B cell (primary cell): ENCODE results near the gene SLAMF6. TPM values are rescaled to one million over a fixed set of nuclear protein-coding genes. Genes with fewer than 3 reads are reported as not detected.
"Not testable (repeated sequence)": the region's sequence is repeated elsewhere in the genome, so short reads cannot be mapped to it uniquely, and the experiment has no call there.

ENCODE experiments used
- ATAC-seq: fragments of 200-7000 bp; cut with Tn5 transposase; one replicate; pipeline ENCODE4 v1.10.0; 2021; ENCODE audit warnings: low read depth, mild to moderate bottlenecking, moderate number of reproducible peaks, moderate library complexity
- CTCF ChIA-PET: fragments of 350-600 bp; sonication (Branson Sonifier 250); formaldehyde crosslinking; loops from one replicate; lab custom pipeline; 2021; ENCODE audit warnings: antibody characterized with exemption, inconsistent platforms; lab: Charles Lee
- POLR2A ChIA-PET: fragments of 350-600 bp; sonication (Branson Sonifier 250); formaldehyde crosslinking; loops from one replicate; lab custom pipeline; 2021; ENCODE audit warnings: antibody characterized with exemption; lab: Charles Lee
- DNase-seq: peaks from one replicate; pipeline ENCODE4 v3.0.0; 2013
- H2AFZ ChIP-seq: 2 replicates; pipeline ENCODE4 v1.6.1; 2012; ENCODE audit warnings: mild to moderate bottlenecking, low read depth, low read length; ENCODE audit not compliant: insufficient read depth, poor library complexity, severe bottlenecking
- H3K27ac ChIP-seq, 2 donors: 1 replicate in 1 of 2; 2 replicates in 1 of 2; pipeline ENCODE4 v1.5.1; 2012 to 2013; ENCODE audit warnings: low read length in 2 of 2, mild to moderate bottlenecking in 2 of 2, moderate library complexity in 1 of 2
- H3K27me3 ChIP-seq, 4 experiments: fragments of 200-600 bp in 1 of 4; sonication (generic) in 1 of 4; replicated peaks in 1 of 4; 1 replicate in 2 of 4; 2 replicates in 2 of 4; pipeline versions ENCODE4 v1.6.1 to v1.7.0; 2013 to 2016; ENCODE audit warnings: low read length in 3 of 4, mild to moderate bottlenecking in 2 of 4, mixed read lengths in 1 of 4, moderate library complexity in 1 of 4; ENCODE audit not compliant: insufficient read depth in 4 of 4, control insufficient read depth in 3 of 4; ENCODE audit errors: control extremely low read depth in 1 of 4
- H3K36me3 ChIP-seq, 2 experiments: replicated peaks in 1 of 2; 1 replicate in 1 of 2; 2 replicates in 1 of 2; pipeline versions ENCODE4 v1.6.1 to v1.7.1; 2013; ENCODE audit warnings: low read length in 1 of 2; ENCODE audit not compliant: insufficient read depth in 2 of 2, control insufficient read depth in 1 of 2; ENCODE audit errors: control extremely low read depth in 1 of 2, extremely low read depth in 1 of 2
- H3K4me1 ChIP-seq, 2 donors: fragments of 200-600 bp in 1 of 2; sonication (generic) in 1 of 2; 1 replicate in 1 of 2; 2 replicates in 1 of 2; pipeline versions ENCODE4 v1.5.1 to v1.6.1; 2013 to 2017; ENCODE audit warnings: low read length in 2 of 2; ENCODE audit not compliant: control insufficient read depth in 2 of 2, insufficient read depth in 2 of 2
- H3K4me2 ChIP-seq: replicated peaks from 2 replicates; pipeline ENCODE3; 2012; ENCODE audit warnings: mild to moderate bottlenecking, low read depth, low read length; ENCODE audit not compliant: poor library complexity, severe bottlenecking
- H3K4me3 ChIP-seq, 5 experiments: fragments of 200-600 bp in 1 of 5; sonication (generic) in 1 of 5; 1 replicate in 3 of 5; 2 replicates in 2 of 5; pipeline versions ENCODE4 v1.5.1 to v1.7.0; 2011 to 2016; ENCODE audit warnings: low read length in 4 of 5, mild to moderate bottlenecking in 4 of 5, low read depth in 2 of 5, control low read depth in 1 of 5, moderate library complexity in 1 of 5; ENCODE audit not compliant: insufficient read depth in 1 of 5; ENCODE audit errors: control extremely low read depth in 1 of 5, extremely low read depth in 1 of 5
- H3K79me2 ChIP-seq: fragments of 200-600 bp; sonication (generic); one replicate; pipeline ENCODE4 v1.6.0; 2016; ENCODE audit warnings: low read length; ENCODE audit not compliant: control insufficient read depth, insufficient read depth
- H3K9ac ChIP-seq: fragments of 200-600 bp; sonication (generic); 2 replicates; pipeline ENCODE4 v1.6.1; 2017; ENCODE audit warnings: mild to moderate bottlenecking, low read length, moderate library complexity
- H3K9me3 ChIP-seq, 3 donors: one replicate each; pipeline versions ENCODE4 v1.6.1 to v1.7.1; 2013; ENCODE audit warnings: low read length in 2 of 3; ENCODE audit not compliant: control insufficient read depth in 2 of 3, insufficient read depth in 1 of 3; ENCODE audit errors: control extremely low read depth in 1 of 3
- H4K20me1 ChIP-seq: 2 replicates; pipeline ENCODE4 v1.6.0; 2012; ENCODE audit warnings: mild to moderate bottlenecking, low read length; ENCODE audit not compliant: insufficient read depth, control insufficient read depth, poor library complexity, severe bottlenecking
- H3K27ac Mint-ChIP-seq: one replicate; pipeline ENCODE4 v1.8.0; 2021; ENCODE audit warnings: mixed read lengths
- H3K27me3 Mint-ChIP-seq: one replicate; pipeline ENCODE4 v1.8.0; 2021; ENCODE audit warnings: mixed read lengths
- H3K4me1 Mint-ChIP-seq: one replicate; pipeline ENCODE4 v1.8.0; 2021; ENCODE audit warnings: mixed read lengths
- H3K4me3 Mint-ChIP-seq: one replicate; pipeline ENCODE4 v1.8.0; 2021; ENCODE audit warnings: mixed read lengths
- H3K9me3 Mint-ChIP-seq: one replicate; pipeline ENCODE4 v1.8.0; 2022; ENCODE audit warnings: mixed read lengths; ENCODE audit not compliant: insufficient read depth
- EZH2 ChIP-seq: IDR thresholded peaks from 2 replicates; pipeline ENCODE4 v1.6.1; 2012; ENCODE audit warnings: borderline replicate concordance, low read depth, mild to moderate bottlenecking, moderate library complexity, low read length; ENCODE audit not compliant: insufficient read depth, poor library complexity, severe bottlenecking
- WGBS: methylation state at CpG from one replicate; pipeline ENCODE4 v1.1.5; 2013; ENCODE audit warnings: missing lambda C conversion rate; ENCODE audit not compliant: insufficient coverage; 5-methylcytosine and 5-hydroxymethylcytosine counted together
- intact Hi-C: fragments of 100-400 bp; cut with micrococcal nuclease; formaldehyde crosslinking; loops from one replicate; pipeline ENCODE4 v1.10.0; 2022
- polyA plus RNA-seq: library from polyadenylated mRNA; depleted of rRNA; stranded (reverse); fragments of >200 nt; gene quantifications from 2 replicates; pipeline ENCODE4 v1.2.3, GENCODE V29; 2012
- total RNA-seq, 2 donors: library from RNA; stranded (reverse); fragments of 120-200 nt in 1 of 2; gene quantifications; 1 replicate in 1 of 2; 2 replicates in 1 of 2; pipeline versions ENCODE4 v1.2.3 to v1.2.4, GENCODE V29; 2013 to 2022
- TF ChIP-seq, protein P1 (sequence below): fragments of 200-600 bp; IDR thresholded peaks from one replicate; pipeline ENCODE4 v1.8.0; 2022; ENCODE audit warnings: antibody characterized with exemption, mild to moderate bottlenecking

SLAMF6 gene
- total and polyA plus RNA-seq, 2 donors (not counting 1 experiment from before 2014, with no cell fraction given): 64.8 to 79.6 TPM

GRCh38 chr1:160519642-160520435 lies 3.2 kb downstream of the SLAMF6 start:
- Histone ChIP-seq H3K4me3 (peak overlapping the region; percentile 14 to 96 (median 67)), H3K9me3 (no peaks in the 10 kb centered on the region), H3K4me2 (peak overlapping the region; percentile 81), H2AFZ (peak overlapping the region; percentile 11), H3K79me2 (peaks cover 87% of the 10 kb centered on the region), H3K36me3 (peaks cover 0 to 16% of the 10 kb centered on the region in 2 experiments), H3K27me3 (no peaks in the 10 kb centered on the region), H3K4me1 (peaks cover 53 to 66% of the 10 kb centered on the region in 2 donors), H3K9ac (peak overlapping the region; percentile 94), H3K27ac (peak overlapping the region; percentile 9 to 91), H4K20me1 (no peaks in the 10 kb centered on the region)
- ChIA-PET CTCF (interaction anchor here (0.8 to 1.5 kb wide), 5 partner anchors 9 to 91 kb away, joined by 3 to 6 read pairs (median 6); no protein-coding TSS in a partner anchor), POLR2A (interaction anchor here (0.7 kb wide), 1 partner anchor 59 kb away, joined by 3 read pairs; no protein-coding TSS in a partner anchor)
- peak; percentile 47 for DNase-seq
- ATAC-seq: peak; percentile 37
- Mint-ChIP-seq H3K4me3 (peak overlapping the region; percentile 99), H3K4me1 (peaks cover 90% of the 10 kb centered on the region), H3K9me3 (no peaks in the 10 kb centered on the region), H3K27ac (peak overlapping the region; percentile 99), H3K27me3 (no peaks in the 10 kb centered on the region)
- TF ChIP-seq EZH2: no peak
- TF ChIP-seq, protein P1, sequence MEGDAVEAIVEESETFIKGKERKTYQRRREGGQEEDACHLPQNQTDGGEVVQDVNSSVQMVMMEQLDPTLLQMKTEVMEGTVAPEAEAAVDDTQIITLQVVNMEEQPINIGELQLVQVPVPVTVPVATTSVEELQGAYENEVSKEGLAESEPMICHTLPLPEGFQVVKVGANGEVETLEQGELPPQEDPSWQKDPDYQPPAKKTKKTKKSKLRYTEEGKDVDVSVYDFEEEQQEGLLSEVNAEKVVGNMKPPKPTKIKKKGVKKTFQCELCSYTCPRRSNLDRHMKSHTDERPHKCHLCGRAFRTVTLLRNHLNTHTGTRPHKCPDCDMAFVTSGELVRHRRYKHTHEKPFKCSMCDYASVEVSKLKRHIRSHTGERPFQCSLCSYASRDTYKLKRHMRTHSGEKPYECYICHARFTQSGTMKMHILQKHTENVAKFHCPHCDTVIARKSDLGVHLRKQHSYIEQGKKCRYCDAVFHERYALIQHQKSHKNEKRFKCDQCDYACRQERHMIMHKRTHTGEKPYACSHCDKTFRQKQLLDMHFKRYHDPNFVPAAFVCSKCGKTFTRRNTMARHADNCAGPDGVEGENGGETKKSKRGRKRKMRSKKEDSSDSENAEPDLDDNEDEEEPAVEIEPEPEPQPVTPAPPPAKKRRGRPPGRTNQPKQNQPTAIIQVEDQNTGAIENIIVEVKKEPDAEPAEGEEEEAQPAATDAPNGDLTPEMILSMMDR: peak; percentile 59
- WGBS: no CpG with 5 or more reads among the region's 5 CpGs
- intact Hi-C loops: loop anchor here (2.0 to 10.0 kb wide), 3 partner anchors 31 to 55 kb away; partner anchors contain the start of gene CD84

DNA sequence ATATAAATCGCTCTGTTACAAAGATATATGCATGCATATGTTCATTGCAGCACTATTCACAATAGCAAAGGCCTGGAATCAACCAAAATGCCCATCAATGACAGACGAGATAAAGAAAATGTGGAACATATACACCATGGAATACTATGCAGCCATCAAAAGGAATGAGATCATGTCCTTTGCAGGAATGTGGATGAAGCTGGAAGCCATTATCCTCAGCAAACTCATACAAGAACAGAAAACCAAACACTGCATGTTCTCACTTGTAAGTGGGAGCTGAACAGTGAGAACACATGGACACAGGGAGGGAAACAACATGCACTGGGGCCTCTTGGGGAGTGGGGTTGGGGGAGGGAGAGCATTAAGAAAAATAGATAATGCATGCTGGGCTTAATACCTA lies 5.5 kb downstream of the SLAMF6 start:
- peak overlapping the region; percentile 11 for H3K4me2 ChIP-seq
- Mint-ChIP-seq H3K4me1 (peaks cover 96% of the 10 kb centered on the region), H3K4me3 (peak overlapping the region; percentile 58), H3K27ac (peak overlapping the region; percentile 57)
- peaks cover 53 to 75% of the 10 kb centered on the region in 2 donors for H3K4me1 ChIP-seq
- intact Hi-C loops: loop anchor here (10.0 kb wide), 1 partner anchor 53 kb away; no protein-coding TSS in a partner anchor
- H3K9me3 Mint-ChIP-seq, DNase-seq, H3K27ac ChIP-seq, POLR2A ChIA-PET, H3K9ac ChIP-seq, H4K20me1 ChIP-seq, H3K27me3 Mint-ChIP-seq, H3K9me3 ChIP-seq, H3K4me3 ChIP-seq, H3K27me3 ChIP-seq, H2AFZ ChIP-seq, ATAC-seq: not testable (repeated sequence)
- H3K79me2 ChIP-seq: peaks cover 100% of the 10 kb centered on the region
- peaks cover 0 to 34% of the 10 kb centered on the region in 2 experiments for H3K36me3 ChIP-seq
- CTCF ChIA-PET: interaction anchor here (1.2 to 1.9 kb wide), 2 partner anchors 17 to 90 kb away, joined by 3 to 6 read pairs; no protein-coding TSS in a partner anchor
- no CpG with 5 or more reads among the region's 2 CpGs for WGBS

DNA sequence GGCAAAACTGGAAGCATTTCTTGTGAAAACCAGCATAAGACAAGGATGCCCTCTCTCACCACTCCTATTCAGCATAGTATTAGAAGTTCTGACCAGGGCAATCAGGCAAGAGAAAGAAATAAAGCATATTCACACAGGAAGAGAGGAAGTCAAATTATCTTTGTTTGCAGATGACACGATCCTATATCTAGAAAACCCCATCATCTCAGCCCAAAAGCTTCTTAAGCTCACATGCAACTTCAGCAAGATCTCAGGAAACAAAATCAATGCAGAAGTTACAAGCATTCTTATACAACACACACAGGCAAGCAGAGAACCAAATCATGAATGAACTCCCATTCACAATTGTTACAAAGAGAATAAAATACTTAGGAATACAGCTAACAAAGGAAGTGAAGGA lies 7.1 kb downstream of the SLAMF6 start:
- Histone ChIP-seq H3K27ac (peak overlapping the region in 1 of 2 donors; percentile 62), H3K4me2 (peak overlapping the region; percentile 46), H3K4me1 (peaks cover 42 to 65% of the 10 kb centered on the region in 2 donors), H3K79me2 (peaks cover 100% of the 10 kb centered on the region), H3K9ac (peak overlapping the region; percentile 27), H3K36me3 (peaks cover 3 to 44% of the 10 kb centered on the region in 2 experiments), H3K9me3 (peaks cover 2 to 11% (median 8%) of the 10 kb centered on the region in 3 donors)
- no CpG with 5 or more reads among the region's 1 CpG for WGBS
- H3K4me3 ChIP-seq, ATAC-seq, POLR2A ChIA-PET, H4K20me1 ChIP-seq, H2AFZ ChIP-seq, H3K9me3 Mint-ChIP-seq, H3K27me3 Mint-ChIP-seq, DNase-seq, H3K27me3 ChIP-seq: not testable (repeated sequence)
- H3K4me1 Mint-ChIP-seq: peaks cover 83% of the 10 kb centered on the region
- intact Hi-C loops: loop anchor here (10.0 kb wide), 1 partner anchor 51 kb away; no protein-coding TSS in a partner anchor
- peak overlapping the region; percentile 84 for H3K27ac Mint-ChIP-seq
- CTCF ChIA-PET: interaction anchor here (0.8 to 1.9 kb wide), 5 partner anchors 15 to 91 kb away, joined by 3 to 6 read pairs (median 5); no protein-coding TSS in a partner anchor
- peak overlapping the region; percentile 81 for H3K4me3 Mint-ChIP-seq
